DND-41 (cell line): Measurements from ENCODE around the gene RSPH6A.

Experiments used
- ATAC-seq: fragments of 200-7000 bp; cut with Tn5 transposase; 3 replicates; pipeline ENCODE4 v1.9.1; 2021; ENCODE audit warnings: low read depth; ENCODE audit not compliant: insufficient read depth
- DNase-seq: peaks from one replicate; pipeline ENCODE4 v3.0.0-alpha.2; 2020
- H2AFZ ChIP-seq: 2 replicates; pipeline ENCODE4 v1.6.0; 2012; ENCODE audit warnings: low read depth, low read length
- H3K27ac ChIP-seq: 2 replicates; pipeline ENCODE4 v1.5.1; 2012; ENCODE audit warnings: low read length, inconsistent platforms
- H3K27me3 ChIP-seq: fragments of 200-600 bp; sonication (generic); 2 replicates; pipeline ENCODE4 v1.6.0; 2012; ENCODE audit warnings: low read length, mild to moderate bottlenecking, inconsistent platforms; ENCODE audit not compliant: insufficient read depth, poor library complexity
- H3K36me3 ChIP-seq: 2 replicates; pipeline ENCODE4 v1.5.1; 2012; ENCODE audit warnings: low read length, inconsistent platforms; ENCODE audit not compliant: insufficient read depth
- H3K4me1 ChIP-seq: 2 replicates; pipeline ENCODE4 v1.5.1; 2012; ENCODE audit warnings: mild to moderate bottlenecking, low read length; ENCODE audit not compliant: insufficient read depth
- H3K4me2 ChIP-seq: 2 replicates; pipeline ENCODE4 v1.6.0; 2012; ENCODE audit warnings: mild to moderate bottlenecking, moderate library complexity, low read length, inconsistent platforms; ENCODE audit not compliant: insufficient read depth
- H3K4me3 ChIP-seq, 2 experiments: fragments of 200-600 bp in 1 of 2; shearing (Covaris generic) in 1 of 2; 2 replicates each; pipeline ENCODE4 v1.5.1; 2012 to 2016; ENCODE audit warnings: inconsistent platforms in 2 of 2, low read length in 2 of 2, mild to moderate bottlenecking in 2 of 2, low read depth in 1 of 2, moderate library complexity in 1 of 2
- H3K79me2 ChIP-seq: 2 replicates; pipeline ENCODE4 v1.6.0; 2012; ENCODE audit warnings: low read length, inconsistent platforms; ENCODE audit not compliant: insufficient read depth
- H3K9ac ChIP-seq: 2 replicates; pipeline ENCODE4 v1.6.0; 2012; ENCODE audit warnings: low read depth, mild to moderate bottlenecking, inconsistent platforms, low read length, moderate library complexity
- H3K9me3 ChIP-seq: 2 replicates; pipeline ENCODE4 v1.5.1; 2012; ENCODE audit warnings: low read length, moderate library complexity, mild to moderate bottlenecking, inconsistent platforms; ENCODE audit not compliant: insufficient read depth, severe bottlenecking
- H4K20me1 ChIP-seq: 2 replicates; pipeline ENCODE4 v1.6.0; 2012; ENCODE audit warnings: low read length; ENCODE audit not compliant: insufficient read depth
- CTCF ChIP-seq: IDR thresholded peaks from 2 replicates; pipeline ENCODE4 v1.5.1; 2012; ENCODE audit warnings: borderline replicate concordance, low read length, moderate library complexity, mild to moderate bottlenecking; ENCODE audit not compliant: poor library complexity, severe bottlenecking; ENCODE audit errors: extremely low read depth
- EZH2 ChIP-seq: IDR thresholded peaks from 3 replicates; pipeline ENCODE4 v1.6.1; 2012; ENCODE audit warnings: borderline replicate concordance, low read depth, mild to moderate bottlenecking, moderate library complexity, low read length, inconsistent platforms; ENCODE audit not compliant: severe bottlenecking

Gene RSPH6A

GRCh38 chr19:45777395-45777961, 37.6 kb downstream of the RSPH6A start:
- Histone ChIP-seq H3K36me3 (peaks cover 20% of the 10 kb centered on the region), H3K4me2 (no peak overlapping the region), H3K79me2 (no peaks in the 10 kb centered on the region), H3K4me3 (no peak overlapping the region), H3K9ac (no peak overlapping the region), H3K27ac (no peak overlapping the region), H2AFZ (no peak overlapping the region), H4K20me1 (peaks cover 17% of the 10 kb centered on the region), H3K9me3 (no peaks in the 10 kb centered on the region), H3K27me3 (no peaks in the 10 kb centered on the region), H3K4me1 (no peaks in the 10 kb centered on the region)
- TF ChIP-seq EZH2 (no peak), CTCF (no peak)
- ATAC-seq (no peak), DNase-seq (no peak)

GRCh38 chr19:45774765-45775164, 40.3 kb downstream of the RSPH6A start:
- Histone ChIP-seq H3K4me2 (no peak overlapping the region), H3K9me3 (no peaks in the 10 kb centered on the region), H3K79me2 (no peaks in the 10 kb centered on the region), H3K4me1 (peaks cover 13% of the 10 kb centered on the region), H3K27ac (no peak overlapping the region), H3K4me3 (no peak overlapping the region), H3K9ac (no peak overlapping the region), H3K36me3 (peaks cover 22% of the 10 kb centered on the region), H3K27me3 (no peaks in the 10 kb centered on the region), H4K20me1 (peaks cover 4% of the 10 kb centered on the region; the same call in 1 of the 2 replicates), H2AFZ (no peak overlapping the region)
- ATAC-seq = no peak
- DNase-seq = no peak
- TF ChIP-seq CTCF (no peak), EZH2 (no peak)

DNA sequence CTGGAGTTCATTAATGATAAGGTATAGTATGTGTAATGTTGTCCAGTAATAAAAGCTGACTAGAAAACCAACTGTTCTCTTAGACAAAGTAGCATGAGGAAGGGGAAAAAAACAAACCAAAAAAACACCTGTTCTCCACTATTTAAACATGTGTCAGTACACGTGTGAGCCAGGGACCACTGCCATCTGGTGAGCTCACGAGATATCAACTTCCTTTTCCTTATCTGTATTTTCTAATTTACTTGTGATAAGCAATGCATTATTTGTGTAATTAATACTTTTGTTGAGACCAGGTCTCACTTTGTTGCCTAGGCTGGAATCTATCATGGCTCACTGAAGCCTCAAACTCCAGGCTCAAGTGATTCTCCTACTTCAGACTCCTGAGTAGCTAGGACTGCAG, 41.7 kb downstream of the RSPH6A start:
- no peak overlapping the region for H3K4me3 ChIP-seq
- peaks cover 21% of the 10 kb centered on the region for H3K36me3 ChIP-seq
- peaks cover 17% of the 10 kb centered on the region for H3K4me1 ChIP-seq
- TF ChIP-seq EZH2 (no peak), CTCF (no peak)
- no peak overlapping the region for H3K4me2 ChIP-seq
- no peak overlapping the region for H3K9ac ChIP-seq
- no peaks in the 10 kb centered on the region for H3K9me3 ChIP-seq
- H3K79me2 ChIP-seq = no peaks in the 10 kb centered on the region
- no peak overlapping the region for H3K27ac ChIP-seq
- no peaks in the 10 kb centered on the region for H3K27me3 ChIP-seq
- DNase-seq = no peak
- 0 out of 2 replicates have a peak, but pooled peaks cover 5% of the 10 kb centered on the region for H4K20me1 ChIP-seq
- no peak overlapping the region for H2AFZ ChIP-seq
- ATAC-seq = no peak

DNA sequence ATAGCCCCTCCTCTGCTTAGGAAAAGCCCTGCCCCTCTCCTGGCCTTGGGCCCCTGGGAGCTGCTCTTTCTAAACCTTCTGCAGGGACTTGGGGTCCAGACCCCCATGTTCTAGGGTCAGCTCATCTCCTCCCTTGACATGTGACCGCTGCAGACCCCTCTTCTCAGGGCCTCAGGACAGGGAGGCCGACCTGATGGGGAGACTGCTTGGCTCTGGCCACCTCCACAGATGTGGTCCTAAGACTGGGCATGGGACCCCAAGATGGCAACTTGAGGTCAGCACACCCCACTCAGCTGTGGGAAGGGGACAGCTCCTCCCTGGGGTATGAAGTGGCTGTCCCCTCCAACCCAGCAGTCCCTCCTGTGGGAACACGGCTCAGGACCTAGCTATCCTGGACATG, 42.2 kb downstream of the RSPH6A start:
- Histone ChIP-seq H3K4me2 (no peak overlapping the region), H4K20me1 (0 out of 2 replicates have a peak, but pooled peaks cover 5% of the 10 kb centered on the region), H3K79me2 (no peaks in the 10 kb centered on the region), H2AFZ (no peak overlapping the region), H3K36me3 (peaks cover 16% of the 10 kb centered on the region), H3K27ac (no peak overlapping the region), H3K9ac (no peak overlapping the region), H3K9me3 (no peaks in the 10 kb centered on the region), H3K4me3 (no peak overlapping the region), H3K27me3 (no peaks in the 10 kb centered on the region), H3K4me1 (peaks cover 22% of the 10 kb centered on the region)
- no peak for TF ChIP-seq EZH2
- TF ChIP-seq CTCF = no peak
- DNase-seq (no peak), ATAC-seq (no peak)
